NB4 (cell line): ENCODE data around the gene EHMT1.

Experiments
- CTCF ChIP-seq: IDR thresholded peaks from one replicate; pipeline ENCODE4 v1.5.1; 2012; ENCODE audit warnings: low read depth, low read length
- MAX ChIP-seq: IDR thresholded peaks from 2 replicates; pipeline ENCODE4 v1.6.1; 2011; ENCODE audit warnings: low read depth, low read length

- TF ChIP-seq CTCF, result no peak
- TF ChIP-seq MAX, result no peak
Observed at GRCh38 chr9:137812356-137813023, 193.7 kb downstream of the EHMT1 start.
